GM12874 (cell line): Measurements from ENCODE around the gene SERAC1.

Source experiments
- CTCF ChIP-seq: IDR thresholded peaks from 2 replicates; pipeline ENCODE4 v1.5.1; 2011; ENCODE audit warnings: low read depth, mild to moderate bottlenecking, control low read depth, low read length, moderate library complexity; ENCODE audit not compliant: insufficient read depth

SERAC1 gene

GRCh38 chr6:158168040-158168289, at the start of gene SERAC1:
Gene SERAC1, minus strand, starts transcription at chr6:158168262. Its CDS starts 9,899 bp downstream, at chr6:158158363.
- no peak for TF ChIP-seq CTCF

- peak; percentile 73 for TF ChIP-seq CTCF
Observed at GRCh38 chr6:158213925-158214674, 46.0 kb upstream of the SERAC1 start.

- TF ChIP-seq CTCF, result no peak
Observed at GRCh38 chr6:158211273-158212055, 43.4 kb upstream of the SERAC1 start.

- no peak for TF ChIP-seq CTCF
Observed at GRCh38 chr6:158207422-158207788, 39.3 kb upstream of the SERAC1 start.

- no peak for TF ChIP-seq CTCF
Observed at GRCh38 chr6:158206740-158207421, 38.8 kb upstream of the SERAC1 start.

- peak; percentile 24; the same call in 1 of the 2 replicates for TF ChIP-seq CTCF
Observed at GRCh38 chr6:158205169-158205944, 37.3 kb upstream of the SERAC1 start.

- TF ChIP-seq CTCF, result no peak
Observed at GRCh38 chr6:158198461-158198860, 30.4 kb upstream of the SERAC1 start.
